ENCODE measurements around the gene CACNA1I. TPM values are rescaled to one million over a fixed set of nuclear protein-coding genes. Genes with fewer than 3 reads are reported as not detected.

The CACNA1I gene
- total and polyA plus RNA-seq, 2 experiments from 2014 or later: 0.42 to 2.4 TPM

DNA sequence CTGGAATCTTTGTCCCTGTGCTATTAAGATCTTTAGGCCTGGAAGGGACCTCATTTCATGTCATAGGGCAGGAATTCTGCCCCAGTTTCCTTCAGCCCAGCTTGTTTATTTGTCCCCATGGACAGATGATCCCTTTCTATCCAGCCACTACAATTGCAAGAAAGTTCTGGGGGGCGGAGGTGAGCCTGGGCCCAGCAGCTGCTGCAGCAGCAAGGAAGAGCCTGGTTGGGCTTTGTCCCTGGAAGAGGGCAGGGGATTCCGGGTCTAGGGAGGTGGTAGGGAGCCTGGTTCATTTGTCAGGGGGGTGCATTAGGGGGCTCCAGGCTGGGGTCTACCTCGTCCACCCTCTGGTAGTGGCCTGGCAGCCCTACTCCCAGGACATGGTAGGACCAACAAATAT is 16.4 kb upstream of the CACNA1I start:
- no peaks in the 10 kb centered on the region for H3K36me3 Mint-ChIP-seq (ENCODE audit: low read depth)
- H3K36me3 ChIP-seq (ENCODE audit: insufficient read depth): no peaks in the 10 kb centered on the region
- no peak overlapping the region for H2AFZ ChIP-seq
- H3K27me3 Mint-ChIP-seq (ENCODE audit: insufficient read depth, low read depth, poor library complexity): peaks cover 45% of the 10 kb centered on the region
- no peak overlapping the region for H3K4me3 ChIP-seq
- 0 out of 2 replicates have a peak, but pooled peaks cover 3% of the 10 kb centered on the region for H3F3A ChIP-seq (replicated peaks; ENCODE audit: low read depth)
- H3K4me1 ChIP-seq (ENCODE audit: insufficient read depth): no peaks in the 10 kb centered on the region; the same call in 1 of the 2 replicates
- H3K79me2 ChIP-seq (replicated peaks; ENCODE audit: insufficient read depth): no peaks in the 10 kb centered on the region
- peaks cover 41% of the 10 kb centered on the region for H3K27me3 ChIP-seq (ENCODE audit: insufficient read depth)
- no peak overlapping the region for H3K4me2 ChIP-seq
- peaks cover 21% of the 10 kb centered on the region for H3K4me1 Mint-ChIP-seq
- DNase-seq (ENCODE audit: low spot score) (no peak), ATAC-seq (no peak)
- peaks cover 11% of the 10 kb centered on the region; the same call in 1 of the 2 replicates for H4K20me1 ChIP-seq (replicated peaks; ENCODE audit: insufficient read depth)
- TF ChIP-seq, protein P1, sequence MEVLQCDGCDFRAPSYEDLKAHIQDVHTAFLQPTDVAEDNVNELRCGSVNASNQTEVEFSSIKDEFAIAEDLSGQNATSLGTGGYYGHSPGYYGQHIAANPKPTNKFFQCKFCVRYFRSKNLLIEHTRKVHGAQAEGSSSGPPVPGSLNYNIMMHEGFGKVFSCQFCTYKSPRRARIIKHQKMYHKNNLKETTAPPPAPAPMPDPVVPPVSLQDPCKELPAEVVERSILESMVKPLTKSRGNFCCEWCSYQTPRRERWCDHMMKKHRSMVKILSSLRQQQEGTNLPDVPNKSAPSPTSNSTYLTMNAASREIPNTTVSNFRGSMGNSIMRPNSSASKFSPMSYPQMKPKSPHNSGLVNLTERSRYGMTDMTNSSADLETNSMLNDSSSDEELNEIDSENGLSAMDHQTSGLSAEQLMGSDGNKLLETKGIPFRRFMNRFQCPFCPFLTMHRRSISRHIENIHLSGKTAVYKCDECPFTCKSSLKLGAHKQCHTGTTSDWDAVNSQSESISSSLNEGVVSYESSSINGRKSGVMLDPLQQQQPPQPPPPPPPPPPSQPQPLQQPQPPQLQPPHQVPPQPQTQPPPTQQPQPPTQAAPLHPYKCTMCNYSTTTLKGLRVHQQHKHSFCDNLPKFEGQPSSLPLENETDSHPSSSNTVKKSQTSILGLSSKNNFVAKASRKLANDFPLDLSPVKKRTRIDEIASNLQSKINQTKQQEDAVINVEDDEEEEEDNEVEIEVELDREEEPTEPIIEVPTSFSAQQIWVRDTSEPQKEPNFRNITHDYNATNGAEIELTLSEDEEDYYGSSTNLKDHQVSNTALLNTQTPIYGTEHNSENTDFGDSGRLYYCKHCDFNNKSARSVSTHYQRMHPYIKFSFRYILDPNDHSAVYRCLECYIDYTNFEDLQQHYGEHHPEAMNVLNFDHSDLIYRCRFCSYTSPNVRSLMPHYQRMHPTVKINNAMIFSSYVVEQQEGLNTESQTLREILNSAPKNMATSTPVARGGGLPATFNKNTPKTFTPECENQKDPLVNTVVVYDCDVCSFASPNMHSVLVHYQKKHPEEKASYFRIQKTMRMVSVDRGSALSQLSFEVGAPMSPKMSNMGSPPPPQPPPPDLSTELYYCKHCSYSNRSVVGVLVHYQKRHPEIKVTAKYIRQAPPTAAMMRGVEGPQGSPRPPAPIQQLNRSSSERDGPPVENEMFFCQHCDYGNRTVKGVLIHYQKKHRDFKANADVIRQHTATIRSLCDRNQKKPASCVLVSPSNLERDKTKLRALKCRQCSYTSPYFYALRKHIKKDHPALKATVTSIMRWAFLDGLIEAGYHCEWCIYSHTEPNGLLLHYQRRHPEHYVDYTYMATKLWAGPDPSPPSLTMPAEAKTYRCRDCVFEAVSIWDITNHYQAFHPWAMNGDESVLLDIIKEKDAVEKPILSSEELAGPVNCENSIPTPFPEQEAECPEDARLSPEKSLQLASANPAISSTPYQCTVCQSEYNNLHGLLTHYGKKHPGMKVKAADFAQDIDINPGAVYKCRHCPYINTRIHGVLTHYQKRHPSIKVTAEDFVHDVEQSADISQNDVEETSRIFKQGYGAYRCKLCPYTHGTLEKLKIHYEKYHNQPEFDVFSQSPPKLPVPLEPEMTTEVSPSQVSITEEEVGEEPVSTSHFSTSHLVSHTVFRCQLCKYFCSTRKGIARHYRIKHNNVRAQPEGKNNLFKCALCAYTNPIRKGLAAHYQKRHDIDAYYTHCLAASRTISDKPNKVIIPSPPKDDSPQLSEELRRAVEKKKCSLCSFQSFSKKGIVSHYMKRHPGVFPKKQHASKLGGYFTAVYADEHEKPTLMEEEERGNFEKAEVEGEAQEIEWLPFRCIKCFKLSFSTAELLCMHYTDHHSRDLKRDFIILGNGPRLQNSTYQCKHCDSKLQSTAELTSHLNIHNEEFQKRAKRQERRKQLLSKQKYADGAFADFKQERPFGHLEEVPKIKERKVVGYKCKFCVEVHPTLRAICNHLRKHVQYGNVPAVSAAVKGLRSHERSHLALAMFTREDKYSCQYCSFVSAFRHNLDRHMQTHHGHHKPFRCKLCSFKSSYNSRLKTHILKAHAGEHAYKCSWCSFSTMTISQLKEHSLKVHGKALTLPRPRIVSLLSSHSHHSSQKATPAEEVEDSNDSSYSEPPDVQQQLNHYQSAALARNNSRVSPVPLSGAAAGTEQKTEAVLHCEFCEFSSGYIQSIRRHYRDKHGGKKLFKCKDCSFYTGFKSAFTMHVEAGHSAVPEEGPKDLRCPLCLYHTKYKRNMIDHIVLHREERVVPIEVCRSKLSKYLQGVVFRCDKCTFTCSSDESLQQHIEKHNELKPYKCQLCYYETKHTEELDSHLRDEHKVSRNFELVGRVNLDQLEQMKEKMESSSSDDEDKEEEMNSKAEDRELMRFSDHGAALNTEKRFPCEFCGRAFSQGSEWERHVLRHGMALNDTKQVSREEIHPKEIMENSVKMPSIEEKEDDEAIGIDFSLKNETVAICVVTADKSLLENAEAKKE (CRISPR knock-in tag; IDR thresholded peaks at IDR 0.05): no peak
- TF ChIP-seq EZH2phosphoT487 (IDR thresholded peaks at IDR 0.05; ENCODE audit: unreplicated experiment): no peak
- no peak for TF ChIP-seq EZH2 (IDR thresholded peaks at IDR 0.05; ENCODE audit: low read depth, unreplicated experiment)
- no peak for TF ChIP-seq NANOG (IDR thresholded peaks at IDR 0.05; ENCODE audit: borderline replicate concordance)
- no peak for TF ChIP-seq POLR2AphosphoS5 (IDR thresholded peaks at IDR 0.05; ENCODE audit: low read depth)
- TF ChIP-seq, protein P2, sequence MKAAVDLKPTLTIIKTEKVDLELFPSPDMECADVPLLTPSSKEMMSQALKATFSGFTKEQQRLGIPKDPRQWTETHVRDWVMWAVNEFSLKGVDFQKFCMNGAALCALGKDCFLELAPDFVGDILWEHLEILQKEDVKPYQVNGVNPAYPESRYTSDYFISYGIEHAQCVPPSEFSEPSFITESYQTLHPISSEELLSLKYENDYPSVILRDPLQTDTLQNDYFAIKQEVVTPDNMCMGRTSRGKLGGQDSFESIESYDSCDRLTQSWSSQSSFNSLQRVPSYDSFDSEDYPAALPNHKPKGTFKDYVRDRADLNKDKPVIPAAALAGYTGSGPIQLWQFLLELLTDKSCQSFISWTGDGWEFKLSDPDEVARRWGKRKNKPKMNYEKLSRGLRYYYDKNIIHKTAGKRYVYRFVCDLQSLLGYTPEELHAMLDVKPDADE (IDR thresholded peaks at IDR 0.05): no peak
- no peak for TF ChIP-seq ZNF331 (CRISPR knock-in tag; IDR thresholded peaks at IDR 0.05; ENCODE audit: low read depth)
- no peaks in the 10 kb centered on the region for H3K9me3 Mint-ChIP-seq
- no peak overlapping the region for H3K4me3 Mint-ChIP-seq
- no peak overlapping the region for H3K27ac ChIP-seq (ENCODE audit: low read depth)
- H3K27ac Mint-ChIP-seq: no peak overlapping the region
- no peaks in the 10 kb centered on the region for H3K9me2 ChIP-seq (ENCODE audit: insufficient read depth)

Data from GM23338 (cell line).